ENCODE measurements around the gene GLIS2.

DNA sequence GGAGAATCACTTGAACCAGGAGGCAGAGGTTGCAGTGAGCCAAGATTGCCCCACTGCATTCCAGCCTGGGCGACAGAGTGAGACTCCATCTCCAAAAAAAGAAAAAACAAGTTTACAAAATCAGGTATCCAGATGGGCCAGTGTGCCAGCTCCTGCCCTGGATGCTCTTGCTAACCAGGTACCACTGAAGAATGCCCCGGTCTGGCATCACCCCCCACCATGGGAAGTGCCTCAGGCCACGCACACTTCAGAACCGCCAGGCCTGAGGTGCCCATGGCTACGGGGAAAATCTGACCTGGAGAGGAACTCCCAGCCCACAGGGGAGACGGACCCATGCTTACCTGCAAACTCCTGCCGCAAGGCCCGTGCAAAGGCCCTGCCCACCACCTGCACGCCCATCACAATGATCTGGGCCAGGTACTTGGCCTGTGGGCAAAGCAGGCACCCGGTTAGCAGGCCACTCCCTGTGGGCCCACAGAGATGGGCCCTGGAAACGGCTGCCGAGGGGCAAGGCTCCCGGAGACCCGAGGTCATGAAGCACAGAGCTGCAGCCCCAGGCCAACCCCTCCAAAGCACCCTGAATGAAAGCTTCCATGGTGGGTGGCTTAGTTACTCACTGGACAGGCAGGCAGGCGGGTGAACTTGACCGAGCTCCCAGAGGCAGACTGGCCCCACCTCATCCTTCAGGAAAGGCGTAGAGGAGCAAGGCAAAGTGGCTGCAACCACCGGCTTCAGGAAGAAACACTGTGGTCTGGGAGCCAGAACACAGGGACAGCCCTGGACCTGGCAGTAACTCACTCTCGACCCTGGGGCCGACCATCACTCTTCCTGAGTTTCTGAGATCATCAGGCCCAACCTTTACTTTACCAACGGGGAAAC is 27.2 kb downstream of the GLIS2 start:
- TF ChIP-seq, protein P1, sequence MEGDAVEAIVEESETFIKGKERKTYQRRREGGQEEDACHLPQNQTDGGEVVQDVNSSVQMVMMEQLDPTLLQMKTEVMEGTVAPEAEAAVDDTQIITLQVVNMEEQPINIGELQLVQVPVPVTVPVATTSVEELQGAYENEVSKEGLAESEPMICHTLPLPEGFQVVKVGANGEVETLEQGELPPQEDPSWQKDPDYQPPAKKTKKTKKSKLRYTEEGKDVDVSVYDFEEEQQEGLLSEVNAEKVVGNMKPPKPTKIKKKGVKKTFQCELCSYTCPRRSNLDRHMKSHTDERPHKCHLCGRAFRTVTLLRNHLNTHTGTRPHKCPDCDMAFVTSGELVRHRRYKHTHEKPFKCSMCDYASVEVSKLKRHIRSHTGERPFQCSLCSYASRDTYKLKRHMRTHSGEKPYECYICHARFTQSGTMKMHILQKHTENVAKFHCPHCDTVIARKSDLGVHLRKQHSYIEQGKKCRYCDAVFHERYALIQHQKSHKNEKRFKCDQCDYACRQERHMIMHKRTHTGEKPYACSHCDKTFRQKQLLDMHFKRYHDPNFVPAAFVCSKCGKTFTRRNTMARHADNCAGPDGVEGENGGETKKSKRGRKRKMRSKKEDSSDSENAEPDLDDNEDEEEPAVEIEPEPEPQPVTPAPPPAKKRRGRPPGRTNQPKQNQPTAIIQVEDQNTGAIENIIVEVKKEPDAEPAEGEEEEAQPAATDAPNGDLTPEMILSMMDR (IDR thresholded peaks at IDR 0.05), result no peak
- TF ChIP-seq POLR2A (IDR thresholded peaks at IDR 0.05) (no peak), POLR2AphosphoS5 (IDR thresholded peaks at IDR 0.05) (no peak), EP300 (IDR thresholded peaks at IDR 0.05) (no peak)
